AG10803 (cell line): ENCODE measurements around the gene KCP.
A peak's percentile ranks its signal among the peaks of the same experiment; 100 is the strongest.

Experiments used
- DNase-seq: peaks from one replicate; pipeline ENCODE4 v3.0.0; 2010; ENCODE audit warnings: low read depth
- H3K4me3 ChIP-seq: 2 replicates; pipeline ENCODE4 v1.5.1; 2011; ENCODE audit warnings: mild to moderate bottlenecking, low read length, control low read depth
- TF ChIP-seq, protein P1 (sequence below): conservative IDR thresholded peaks from 2 replicates; pipeline ENCODE4 v1.5.1; 2011; ENCODE audit warnings: mild to moderate bottlenecking, low read length, control low read depth, inconsistent platforms

The KCP gene

DNA sequence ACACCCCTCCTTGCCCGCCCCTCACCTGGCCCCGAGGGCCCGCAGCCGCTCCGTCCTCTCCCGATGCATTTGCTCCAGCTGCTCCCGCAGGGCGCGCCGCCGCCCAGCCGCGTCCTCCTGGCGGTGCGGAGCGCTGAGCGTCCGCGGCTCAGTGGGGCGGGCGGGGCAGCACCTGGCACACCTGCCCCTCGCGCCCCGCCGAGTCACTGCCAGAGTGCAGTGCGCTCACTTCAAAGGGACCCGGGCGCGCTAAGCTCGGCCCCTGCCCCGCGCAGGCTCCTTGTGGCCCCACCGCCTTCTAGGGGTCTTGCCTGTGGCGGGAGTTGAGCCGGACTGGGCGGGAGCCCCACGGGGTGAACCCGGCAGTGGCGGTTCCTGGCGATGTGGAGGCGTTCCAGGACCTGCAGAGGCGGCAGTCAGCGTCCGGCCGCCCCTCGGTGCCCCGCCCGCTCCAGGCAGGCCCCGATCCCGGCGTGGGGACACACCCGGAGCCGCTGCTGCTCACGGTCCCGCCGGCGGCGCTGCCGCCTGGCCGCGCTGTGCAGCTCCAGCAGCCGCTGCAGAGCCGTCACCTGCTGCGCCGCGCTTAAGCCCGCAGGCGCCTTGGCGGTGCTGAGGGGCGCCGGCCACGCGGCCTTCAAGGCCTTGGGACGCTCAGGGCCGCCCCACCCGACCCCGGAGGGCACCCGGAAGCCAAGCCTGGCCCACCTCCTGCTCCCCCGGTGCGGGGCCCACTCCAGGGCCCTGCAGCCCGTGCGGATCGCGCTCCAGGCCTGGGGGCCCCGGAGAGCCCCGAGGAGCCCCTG, 41.2 kb downstream of the KCP start:
- TF ChIP-seq, protein P1, sequence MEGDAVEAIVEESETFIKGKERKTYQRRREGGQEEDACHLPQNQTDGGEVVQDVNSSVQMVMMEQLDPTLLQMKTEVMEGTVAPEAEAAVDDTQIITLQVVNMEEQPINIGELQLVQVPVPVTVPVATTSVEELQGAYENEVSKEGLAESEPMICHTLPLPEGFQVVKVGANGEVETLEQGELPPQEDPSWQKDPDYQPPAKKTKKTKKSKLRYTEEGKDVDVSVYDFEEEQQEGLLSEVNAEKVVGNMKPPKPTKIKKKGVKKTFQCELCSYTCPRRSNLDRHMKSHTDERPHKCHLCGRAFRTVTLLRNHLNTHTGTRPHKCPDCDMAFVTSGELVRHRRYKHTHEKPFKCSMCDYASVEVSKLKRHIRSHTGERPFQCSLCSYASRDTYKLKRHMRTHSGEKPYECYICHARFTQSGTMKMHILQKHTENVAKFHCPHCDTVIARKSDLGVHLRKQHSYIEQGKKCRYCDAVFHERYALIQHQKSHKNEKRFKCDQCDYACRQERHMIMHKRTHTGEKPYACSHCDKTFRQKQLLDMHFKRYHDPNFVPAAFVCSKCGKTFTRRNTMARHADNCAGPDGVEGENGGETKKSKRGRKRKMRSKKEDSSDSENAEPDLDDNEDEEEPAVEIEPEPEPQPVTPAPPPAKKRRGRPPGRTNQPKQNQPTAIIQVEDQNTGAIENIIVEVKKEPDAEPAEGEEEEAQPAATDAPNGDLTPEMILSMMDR, result no peak
- peak overlapping the region; percentile 49 for H3K4me3 ChIP-seq
- DNase-seq, result no peak

DNA sequence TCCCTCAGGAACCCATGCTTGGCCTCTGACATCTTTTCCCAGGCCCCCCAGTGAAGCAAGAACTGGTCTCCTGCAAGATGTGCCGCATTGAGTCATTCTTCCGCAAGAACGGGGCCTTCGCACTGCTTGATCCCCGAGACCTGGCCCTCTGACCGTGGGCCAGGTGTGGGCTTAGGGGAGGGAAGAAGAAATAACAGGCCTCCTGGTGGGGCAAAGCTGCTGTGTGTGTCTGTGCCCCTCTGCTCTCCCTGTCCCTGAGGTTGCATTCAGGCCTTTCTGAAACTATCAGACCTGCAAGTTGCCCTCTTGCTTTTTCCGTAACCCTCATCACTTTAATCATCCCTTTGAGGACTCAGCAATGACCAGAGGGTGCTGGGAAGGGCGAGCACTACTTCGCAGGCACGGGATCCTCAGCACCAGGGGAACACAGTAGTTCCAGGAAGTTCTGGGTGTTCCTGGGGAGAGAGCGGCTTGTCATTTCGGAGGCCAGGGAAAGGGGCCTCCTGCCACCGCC, 41.8 kb downstream of the KCP start:
- no peak overlapping the region for H3K4me3 ChIP-seq
- TF ChIP-seq, protein P1, result no peak
- no peak for DNase-seq

DNA sequence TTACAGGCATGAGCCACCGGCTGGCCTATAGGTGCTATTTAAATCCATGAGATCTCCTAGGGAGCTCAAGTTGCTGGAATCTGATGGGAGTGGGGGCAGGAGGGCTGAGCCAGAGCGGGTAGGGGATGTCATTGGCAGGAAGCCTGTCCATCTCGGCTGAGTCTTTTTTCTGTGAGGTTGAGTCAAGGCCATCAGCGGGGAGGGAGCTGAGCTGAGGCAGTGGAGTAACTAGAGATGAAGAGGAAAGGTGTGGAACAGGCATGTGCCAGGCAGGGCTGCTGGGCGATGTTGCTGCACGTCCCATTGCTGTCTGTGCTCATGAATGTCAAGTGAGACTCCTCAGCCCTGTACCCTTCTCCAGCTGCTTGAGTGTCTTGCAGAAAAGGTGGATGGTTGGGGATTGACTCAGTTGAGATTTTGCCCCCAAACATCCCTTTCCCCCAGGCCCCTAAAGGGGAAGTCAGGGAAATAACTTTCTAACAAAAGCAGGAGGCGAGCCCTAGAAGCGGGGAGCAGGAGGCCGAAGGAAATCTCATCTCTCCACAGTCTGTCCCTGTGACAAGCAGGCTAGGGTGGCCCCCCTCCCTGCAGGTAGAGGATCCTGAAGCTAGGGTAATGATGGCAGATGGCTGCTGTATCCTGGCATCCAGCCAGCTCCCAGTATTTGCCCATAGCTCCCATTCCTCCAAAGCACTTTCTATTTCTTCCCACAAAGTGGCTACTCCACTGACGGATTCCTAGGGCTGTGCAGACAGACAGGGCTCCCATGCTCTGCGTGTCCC, 42.5 kb downstream of the KCP start:
- H3K4me3 ChIP-seq, result no peak overlapping the region
- DNase-seq, result no peak
- TF ChIP-seq, protein P1, result no peak

DNA sequence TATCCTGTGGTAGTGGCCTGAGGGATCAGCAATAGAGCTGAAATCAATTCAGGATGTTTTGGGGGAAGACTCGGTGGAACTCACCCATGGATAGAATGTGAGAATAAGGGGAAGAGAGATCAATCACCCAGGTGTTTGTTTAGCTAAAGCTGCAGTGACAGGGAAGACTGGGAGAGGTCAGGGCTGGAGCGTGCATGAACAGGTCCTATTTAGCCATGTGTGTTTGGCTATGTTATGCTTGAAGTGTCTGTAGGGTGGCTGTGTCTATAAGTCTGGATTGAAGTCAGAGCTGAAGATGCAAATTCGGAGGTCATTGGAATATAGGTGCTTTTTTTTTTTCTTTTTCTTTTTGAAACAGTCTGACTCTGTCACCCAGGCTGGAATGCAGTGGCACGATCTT, 43.3 kb downstream of the KCP start:
- DNase-seq, result no peak
- no peak overlapping the region for H3K4me3 ChIP-seq
- TF ChIP-seq, protein P1, result no peak

DNA sequence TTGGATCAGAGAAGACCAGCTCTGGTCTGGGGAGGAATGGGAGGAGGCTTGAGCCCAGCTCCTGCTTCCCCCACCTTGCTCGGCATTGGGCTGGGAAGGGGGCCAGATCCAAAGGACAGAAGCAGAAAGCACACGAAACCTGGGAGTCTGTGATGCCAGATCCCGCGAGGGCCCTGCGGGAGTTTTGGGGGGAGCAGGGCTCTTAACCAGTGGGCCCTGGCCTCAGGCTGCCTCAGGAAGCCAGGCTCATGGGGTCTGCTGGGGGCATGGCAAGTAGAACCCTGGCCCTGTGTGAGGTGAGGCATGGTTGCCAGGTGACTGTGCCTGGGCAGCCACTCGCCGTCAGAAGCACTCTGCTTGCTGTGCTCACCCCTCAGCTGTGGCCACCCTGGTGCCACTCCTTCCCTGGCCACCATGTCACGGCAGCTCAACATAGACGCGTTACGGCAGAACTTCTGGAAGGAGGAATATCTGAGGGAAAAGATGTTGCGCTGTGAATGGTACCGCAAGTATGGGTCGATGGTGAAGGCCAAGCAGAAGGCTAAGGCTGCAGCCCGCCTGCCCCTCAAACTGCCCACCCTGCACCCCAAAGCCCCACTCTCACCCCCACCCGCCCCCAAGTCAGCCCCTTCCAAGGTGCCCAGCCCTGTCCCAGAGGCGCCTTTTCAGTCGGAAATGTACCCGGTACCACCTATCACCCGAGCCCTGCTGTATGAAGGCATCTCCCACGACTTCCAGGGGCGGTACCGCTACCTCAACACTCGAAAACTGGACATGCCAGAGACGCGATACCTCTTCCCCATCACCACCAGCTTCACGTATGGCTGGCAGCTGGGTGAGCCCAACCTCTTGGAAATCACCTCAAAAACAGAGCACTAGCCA, 44.3 kb downstream of the KCP start:
- DNase-seq, result no peak
- no peak overlapping the region for H3K4me3 ChIP-seq
- TF ChIP-seq, protein P1, result no peak

DNA sequence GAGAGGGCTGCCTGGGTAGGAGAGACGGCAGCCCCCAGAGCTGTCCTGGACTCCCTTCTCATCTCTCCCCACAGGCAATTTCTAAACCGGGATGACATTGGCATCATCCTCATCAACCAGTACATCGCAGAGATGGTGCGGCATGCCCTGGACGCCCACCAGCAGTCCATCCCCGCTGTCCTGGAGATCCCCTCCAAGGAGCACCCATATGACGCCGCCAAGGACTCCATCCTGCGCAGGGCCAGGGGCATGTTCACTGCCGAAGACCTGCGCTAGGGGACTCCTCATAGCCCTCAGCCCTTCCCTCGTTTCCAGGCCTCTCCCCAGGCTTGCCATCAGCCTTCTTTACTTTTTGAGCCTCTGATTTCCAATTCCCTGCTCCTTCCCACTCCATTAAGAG, 45.2 kb downstream of the KCP start:
- no peak for DNase-seq
- no peak overlapping the region for H3K4me3 ChIP-seq
- TF ChIP-seq, protein P1, result no peak
